NT2/D1 (cell line): Measurements from ENCODE around the gene RYR2.

Source experiments
- YY1 ChIP-seq: IDR thresholded peaks from 2 replicates; pipeline ENCODE4 v1.6.1; 2011; ENCODE audit not compliant: insufficient read length, insufficient read depth
- ZNF274 ChIP-seq: IDR thresholded peaks from 2 replicates; pipeline ENCODE4 v1.6.1; 2011; ENCODE audit warnings: mild to moderate bottlenecking, low read depth, low read length

DNA sequence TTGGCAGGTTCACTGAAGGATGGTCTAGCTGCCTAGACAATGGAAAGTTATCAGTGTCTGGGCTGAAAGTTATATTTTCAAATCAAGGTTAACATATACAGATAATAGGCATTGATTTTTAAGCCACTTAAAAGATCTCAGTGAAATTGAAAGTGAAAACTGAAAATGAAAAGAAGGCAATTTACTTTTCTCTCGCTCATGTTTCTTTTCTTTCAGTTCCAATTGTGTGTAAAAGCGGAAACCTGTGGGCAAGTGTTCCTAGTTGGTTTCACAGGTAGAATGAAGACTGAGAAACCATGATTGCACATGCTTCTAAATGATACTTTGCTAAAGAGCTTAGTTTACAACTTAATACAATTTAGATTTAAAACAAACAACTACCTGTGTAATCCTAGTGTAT, 465.0 kb downstream of the RYR2 start:
- TF ChIP-seq ZNF274 (no peak), YY1 (no peak)
